HG02973 (cell line): ENCODE measurements around the gene TRIP6.
"Not testable (repeated sequence)": the region's sequence is repeated elsewhere in the genome, so short reads cannot be mapped to it uniquely, and the experiment has no call there.

ENCODE experiments used
- ATAC-seq: cut with Tn5 transposase; IDR thresholded peaks from one replicate; pipeline ENCODE4 v1.9.1; 2021; ENCODE audit warnings: moderate library complexity; ENCODE audit not compliant: unreplicated experiment

TRIP6 gene

DNA sequence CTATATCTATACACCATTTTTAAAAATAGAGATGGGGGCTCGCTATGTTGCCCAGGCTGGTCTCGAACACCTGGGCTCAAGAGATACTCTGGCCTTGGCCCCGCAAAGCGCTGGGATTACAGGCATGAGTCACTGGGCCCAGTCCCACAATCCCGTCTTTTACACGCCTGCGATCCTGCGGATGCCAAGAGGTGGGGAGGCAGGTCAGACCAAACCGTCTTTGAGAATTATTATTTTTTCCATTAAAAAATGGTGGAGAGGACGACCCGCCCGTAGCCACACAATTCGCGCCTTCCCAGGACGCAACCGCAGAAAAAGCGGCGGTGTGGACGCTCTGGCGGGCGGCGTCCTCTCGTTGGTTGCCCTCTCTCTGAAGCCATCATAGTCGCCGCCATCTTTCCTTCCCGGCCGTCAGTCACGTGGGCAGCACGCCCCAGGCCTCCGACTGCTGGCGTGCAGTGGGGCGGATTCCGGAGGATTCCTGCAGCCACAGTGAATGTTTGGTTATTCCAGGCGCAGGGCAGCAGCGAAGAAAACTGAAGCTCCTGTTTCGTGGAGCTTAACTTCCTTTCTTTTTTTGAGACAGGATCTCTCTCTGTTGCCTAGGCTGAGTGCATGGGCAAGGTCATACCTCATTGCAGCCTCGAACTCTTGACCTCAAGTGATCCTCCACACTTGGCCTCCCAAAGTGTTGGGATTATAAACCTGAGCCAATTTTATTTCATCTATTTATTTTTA, 29.9 kb upstream of the TRIP6 start:
- ATAC-seq: no peak

DNA sequence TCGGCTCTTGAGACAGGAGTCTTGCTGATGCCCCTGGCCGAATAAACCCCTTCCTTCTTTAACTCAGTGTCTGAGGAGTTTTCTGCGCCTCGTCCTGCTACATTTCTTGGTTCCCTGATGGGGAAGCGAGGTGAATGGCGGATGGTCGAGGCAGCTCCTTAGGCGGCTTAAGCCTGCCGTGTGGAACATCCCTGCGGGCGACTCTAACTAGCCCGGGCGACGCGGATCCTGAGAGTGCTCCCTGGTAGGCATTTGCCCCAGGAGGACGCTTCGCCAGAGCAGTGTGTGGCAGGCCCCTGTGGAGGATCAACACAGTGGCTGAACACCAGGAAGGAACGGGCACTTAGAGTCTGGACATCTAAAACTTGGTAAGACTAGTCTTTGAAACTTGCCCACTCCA, 27.8 kb upstream of the TRIP6 start:
- no peak for ATAC-seq

DNA sequence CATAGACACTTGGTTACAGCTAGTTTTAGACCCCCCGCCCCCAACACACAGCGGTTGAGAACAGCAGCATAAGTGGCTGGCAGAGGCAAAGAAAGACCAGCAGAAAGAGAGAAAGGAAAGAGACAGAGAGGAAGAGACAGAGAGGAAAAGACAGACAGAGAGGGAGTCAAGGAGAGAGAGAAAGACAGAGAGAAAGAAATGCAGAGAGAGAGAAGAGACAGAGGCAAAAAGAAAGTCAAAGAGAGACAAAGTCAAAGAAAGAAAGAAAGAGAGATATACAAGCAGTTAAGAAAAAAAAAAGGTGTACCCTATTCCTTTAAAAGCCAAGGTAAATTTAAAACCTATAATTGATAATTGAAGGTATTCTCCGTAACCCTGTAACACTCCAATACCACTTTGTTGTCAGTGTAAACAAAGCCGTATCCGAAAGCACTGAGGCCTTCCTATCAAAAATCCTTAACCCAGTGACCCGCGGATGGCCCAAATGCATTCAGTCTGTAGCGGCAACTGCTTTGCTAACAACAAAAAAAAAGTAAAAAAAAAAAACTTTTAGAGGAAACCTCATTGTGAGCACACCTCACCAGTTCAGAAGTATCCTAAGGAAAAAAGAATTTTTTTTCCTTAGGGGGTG, 26.6 kb upstream of the TRIP6 start:
- ATAC-seq: no peak

DNA sequence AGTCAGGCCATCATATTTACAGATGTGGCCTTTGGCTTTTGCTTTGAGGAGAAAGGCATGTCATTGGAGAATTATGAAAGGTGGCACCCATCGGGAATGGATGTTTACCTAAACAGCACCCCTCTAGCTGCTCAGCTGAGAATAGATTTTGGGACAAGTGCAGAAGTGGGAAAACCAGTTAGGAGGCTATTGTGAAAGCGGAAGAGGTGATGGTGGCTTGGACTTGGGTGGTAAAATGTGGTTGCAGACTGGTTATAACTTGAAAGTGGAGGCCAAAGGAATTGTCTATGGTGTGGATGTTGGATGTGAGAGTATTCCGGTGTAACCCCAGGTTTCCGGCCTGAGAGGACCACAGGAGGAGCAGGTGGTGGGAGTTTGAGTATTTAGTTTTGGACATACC, 19.8 kb upstream of the TRIP6 start:
- ATAC-seq: no peak

DNA sequence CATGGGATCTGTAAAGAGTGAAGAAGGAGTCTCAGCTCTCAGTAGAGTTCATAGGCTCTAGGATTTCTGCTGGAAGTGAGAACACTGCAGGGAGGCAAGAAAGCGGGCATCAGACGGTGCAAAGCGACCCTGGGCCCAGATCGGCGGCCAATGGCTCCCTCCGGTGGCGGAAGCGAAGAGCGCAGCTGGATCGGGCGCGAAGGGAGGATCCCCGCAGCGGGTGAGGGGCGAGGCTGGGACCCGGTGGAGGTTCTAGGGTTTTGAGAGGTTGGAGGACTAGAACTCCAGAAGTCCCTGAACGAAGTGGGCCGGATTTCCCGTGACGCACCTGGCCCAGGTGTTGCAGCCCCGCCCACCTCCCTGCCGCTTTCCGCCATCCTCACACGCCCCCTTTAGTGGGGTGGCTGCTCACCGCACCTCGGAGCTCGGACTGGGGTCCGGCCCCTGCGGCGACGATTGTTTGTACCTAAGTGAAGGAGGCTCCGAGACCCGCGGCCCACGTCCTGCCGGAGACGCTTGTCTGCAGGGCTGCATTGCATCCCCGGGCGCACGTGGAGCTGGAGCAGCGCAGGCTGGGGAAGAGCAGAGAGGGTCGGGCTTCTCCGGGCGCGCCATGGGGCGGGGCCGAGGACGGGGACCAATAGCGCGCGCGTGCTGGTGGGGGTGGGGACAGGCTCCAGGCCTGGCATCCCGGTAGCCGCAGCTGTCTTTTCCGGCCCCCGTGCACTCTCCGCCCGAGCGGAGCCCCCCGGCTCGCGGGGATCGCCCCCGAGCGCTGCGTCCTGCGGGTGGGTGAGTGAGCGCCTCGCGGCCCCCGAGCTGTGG, 14.9 kb upstream of the TRIP6 start, which contains the start of gene SLC12A9:
TSS of gene SLC12A9 (plus strand) at position 666 of the 825 bp plus-strand sequence. CDS start 1,485 bp downstream, outside the sequence.
- ATAC-seq: peak; percentile 84

DNA sequence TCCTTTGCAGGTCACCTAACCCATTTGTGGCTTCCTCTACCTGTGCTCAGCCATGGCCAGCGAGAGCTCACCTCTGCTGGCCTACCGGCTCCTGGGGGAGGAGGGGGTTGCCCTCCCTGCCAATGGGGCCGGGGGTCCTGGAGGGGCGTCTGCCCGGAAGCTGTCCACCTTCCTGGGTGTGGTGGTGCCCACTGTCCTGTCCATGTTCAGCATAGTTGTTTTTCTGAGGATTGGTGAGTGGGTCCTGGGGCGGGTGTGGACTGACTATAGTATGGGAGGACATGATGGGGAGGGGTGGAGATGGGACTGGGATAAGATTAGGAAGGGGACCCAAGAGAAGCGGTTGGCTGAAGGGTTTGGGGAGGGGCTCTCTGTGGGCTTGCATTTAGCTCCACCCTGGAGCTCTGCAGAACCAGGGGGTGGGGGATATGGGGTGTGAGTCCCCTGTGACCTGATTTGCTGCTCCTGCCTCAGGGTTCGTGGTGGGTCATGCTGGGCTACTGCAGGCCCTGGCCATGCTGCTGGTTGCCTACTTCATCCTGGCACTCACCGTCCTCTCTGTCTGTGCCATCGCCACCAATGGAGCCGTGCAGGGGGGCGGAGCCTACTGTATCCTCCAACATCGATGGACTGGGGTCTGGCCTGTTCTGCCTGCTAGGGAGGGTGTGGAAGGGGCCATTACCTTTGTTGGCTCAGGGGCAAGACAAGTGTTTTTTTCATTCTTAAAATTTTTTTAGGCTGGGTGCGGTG, 12.9 kb upstream of the TRIP6 start:
- no peak for ATAC-seq

DNA sequence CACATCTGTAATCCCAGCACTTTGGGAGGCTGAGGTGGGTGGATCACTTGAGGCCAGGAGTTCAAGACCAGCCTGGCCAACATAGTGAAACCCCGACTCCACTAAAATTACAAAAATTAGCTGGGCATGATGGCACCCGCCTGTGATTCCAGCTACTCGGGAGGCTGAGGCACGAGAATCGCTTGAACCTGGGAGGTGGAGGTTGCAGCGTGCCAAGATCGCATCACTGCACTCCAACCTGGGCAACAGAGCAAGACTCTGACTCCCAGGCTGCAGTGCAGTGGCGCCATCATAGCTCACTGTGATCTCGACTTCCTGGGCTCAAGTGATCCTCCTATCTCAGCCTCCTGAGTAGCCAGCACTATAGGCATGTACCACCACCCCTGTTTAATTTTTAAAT, 12.3 kb upstream of the TRIP6 start:
- ATAC-seq: not testable (repeated sequence)

DNA sequence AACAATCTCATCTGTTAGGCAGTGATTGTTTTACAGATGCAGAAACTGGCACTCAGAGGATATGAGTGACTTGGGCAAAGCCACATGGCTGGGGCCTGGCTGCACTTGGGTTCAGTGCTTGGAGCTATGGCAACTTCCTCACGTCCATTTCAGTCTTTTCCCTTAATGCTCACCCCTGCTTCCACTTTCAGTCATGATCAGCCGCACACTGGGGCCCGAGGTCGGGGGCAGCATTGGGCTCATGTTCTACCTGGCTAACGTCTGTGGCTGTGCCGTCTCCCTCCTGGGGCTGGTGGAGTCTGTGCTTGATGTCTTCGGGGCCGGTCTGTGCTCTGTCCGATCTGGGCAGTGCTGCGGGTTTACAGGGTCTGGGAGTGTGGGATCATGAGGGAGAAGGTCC, 11.7 kb upstream of the TRIP6 start:
- no peak for ATAC-seq

DNA sequence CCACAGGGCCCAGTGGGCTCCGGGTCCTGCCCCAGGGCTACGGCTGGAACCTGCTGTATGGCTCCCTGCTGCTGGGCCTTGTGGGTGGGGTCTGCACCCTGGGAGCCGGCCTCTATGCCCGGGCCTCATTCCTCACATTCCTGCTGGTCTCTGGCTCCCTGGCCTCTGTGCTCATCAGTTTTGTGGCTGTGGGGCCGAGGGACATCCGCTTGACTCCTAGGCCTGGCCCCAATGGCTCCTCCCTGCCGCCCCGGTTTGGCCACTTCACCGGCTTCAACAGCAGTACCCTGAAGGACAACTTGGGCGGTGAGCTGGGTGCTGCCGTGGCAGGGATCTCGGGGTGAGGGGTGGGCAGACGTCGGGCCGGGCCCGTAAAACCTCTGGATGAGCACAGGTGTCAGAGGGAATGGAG, 10.3 kb upstream of the TRIP6 start:
- no peak for ATAC-seq

DNA sequence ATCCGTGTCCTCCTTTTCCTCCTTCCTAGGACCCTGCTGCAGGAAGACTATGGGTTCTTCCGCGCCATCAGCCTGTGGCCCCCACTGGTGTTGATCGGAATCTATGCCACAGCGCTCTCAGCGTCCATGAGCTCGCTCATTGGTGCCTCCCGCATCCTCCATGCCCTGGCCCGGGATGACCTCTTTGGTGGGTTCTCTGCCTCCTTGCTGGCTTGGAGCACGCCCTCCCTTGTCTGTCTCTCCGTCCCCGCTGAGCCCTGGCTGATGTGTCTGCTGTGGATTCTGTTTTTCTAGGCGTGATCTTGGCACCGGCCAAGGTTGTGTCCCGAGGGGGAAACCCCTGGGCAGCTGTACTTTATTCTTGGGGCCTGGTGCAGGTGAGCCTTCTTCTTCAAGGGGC, 7.3 kb upstream of the TRIP6 start:
- no peak for ATAC-seq

DNA sequence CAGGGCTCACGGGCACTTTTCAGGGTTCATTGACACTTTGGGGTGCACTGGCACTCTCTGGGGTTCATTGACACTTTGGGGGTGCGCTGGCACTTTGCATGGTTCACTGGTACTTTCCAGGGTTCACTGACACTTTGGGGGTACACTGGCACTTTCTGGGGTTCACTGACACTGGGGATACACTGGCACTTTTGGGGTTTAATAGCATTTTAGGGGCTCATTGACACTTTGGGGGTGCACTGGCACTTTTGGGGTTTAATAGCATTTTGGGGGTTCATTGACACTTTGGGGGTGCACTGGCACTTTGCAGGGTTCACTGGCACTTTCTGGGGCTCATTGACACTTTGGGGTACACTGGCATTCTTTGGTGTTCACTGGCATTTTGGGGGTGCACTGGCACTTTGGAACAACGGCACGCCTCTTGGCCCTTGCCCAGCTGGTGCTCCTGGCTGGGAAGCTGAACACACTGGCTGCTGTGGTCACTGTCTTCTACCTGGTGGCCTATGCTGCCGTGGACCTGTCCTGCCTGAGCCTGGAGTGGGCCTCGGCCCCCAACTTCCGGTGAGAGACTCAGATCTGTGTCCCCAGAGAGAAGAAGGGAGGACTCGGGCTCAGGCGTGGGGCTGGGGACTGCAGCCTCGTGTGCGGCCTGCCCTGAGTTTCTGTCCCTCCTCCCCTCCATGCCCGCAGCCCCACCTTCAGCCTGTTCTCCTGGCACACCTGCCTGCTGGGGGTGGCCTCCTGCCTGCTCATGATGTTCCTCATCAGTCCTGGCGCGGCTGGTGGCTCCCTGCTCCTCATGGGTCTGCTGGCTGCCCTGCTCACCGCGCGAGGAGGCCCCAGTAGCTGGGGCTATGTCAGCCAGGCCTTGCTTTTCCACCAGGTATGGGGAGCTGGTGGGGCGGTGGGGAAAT, 6.2 kb upstream of the TRIP6 start:
- no peak for ATAC-seq

DNA sequence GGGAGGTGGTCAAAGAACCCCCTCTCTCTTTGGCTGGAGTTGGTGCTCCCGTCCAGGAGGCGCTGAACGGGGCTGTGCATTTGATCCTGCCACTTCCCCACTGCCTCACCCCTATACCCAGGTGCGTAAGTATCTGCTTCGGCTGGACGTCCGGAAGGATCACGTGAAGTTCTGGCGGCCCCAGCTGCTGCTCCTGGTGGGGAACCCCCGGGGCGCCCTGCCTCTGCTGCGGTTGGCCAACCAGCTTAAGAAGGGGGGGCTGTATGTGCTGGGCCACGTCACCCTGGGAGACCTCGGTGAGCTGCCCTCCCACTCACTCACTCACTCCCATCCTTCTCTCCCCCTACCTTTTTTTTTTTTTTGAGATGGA, 5.6 kb upstream of the TRIP6 start:
- no peak for ATAC-seq

DNA sequence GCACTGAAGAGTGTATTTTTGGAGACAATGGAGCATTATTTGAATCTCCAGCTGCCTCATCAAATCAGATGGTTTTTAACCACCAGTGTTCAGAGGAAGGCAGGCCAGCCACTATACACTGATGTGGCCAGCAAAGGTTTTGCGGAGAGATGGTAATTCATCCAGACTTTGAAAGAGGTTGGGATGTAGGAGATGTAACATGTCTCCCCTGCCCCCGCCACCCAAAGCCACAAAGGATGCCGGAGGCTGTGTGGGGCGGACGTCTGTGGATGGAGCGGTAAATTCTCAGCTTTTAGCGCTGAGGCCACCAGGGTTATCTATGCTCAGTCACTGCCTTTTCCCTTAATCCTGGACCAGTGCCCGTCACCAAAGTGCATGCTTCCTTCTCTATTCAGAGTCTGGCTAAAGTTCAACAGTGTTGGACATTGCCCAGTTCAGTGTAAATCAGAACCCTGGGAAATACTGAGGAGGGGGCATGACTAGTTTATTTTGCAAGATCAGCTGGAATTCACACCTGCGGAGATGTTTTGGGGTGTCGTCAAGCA, 3.7 kb upstream of the TRIP6 start:
- ATAC-seq: no peak

DNA sequence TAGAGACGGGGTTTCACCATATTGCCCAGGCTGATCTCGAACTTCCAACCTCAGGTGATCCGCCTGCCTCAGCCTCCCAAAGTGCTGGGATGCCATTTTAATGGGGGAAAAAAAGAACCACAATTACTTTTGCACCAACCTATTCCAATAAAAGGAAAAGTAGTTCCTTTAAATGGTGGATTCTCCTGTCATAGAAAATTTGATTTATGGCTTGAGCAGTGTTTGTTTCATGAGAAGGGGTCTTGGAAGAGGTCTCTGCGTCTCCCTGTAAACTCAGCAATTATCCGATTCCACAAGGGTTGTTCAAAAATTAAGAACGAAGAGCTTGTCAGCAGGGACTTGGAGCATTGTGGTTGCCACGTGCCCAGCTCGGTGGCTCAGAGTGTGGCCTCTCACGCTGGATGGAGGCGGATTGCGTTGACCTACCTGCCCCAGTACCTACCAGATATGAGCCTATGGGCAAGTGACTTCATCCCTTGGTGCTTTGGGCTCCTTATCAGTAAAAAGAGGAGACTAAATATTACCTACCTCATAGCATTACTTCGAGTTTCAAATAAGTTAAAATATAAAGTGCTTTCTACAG, 2.8 kb upstream of the TRIP6 start:
- ATAC-seq: no peak

DNA sequence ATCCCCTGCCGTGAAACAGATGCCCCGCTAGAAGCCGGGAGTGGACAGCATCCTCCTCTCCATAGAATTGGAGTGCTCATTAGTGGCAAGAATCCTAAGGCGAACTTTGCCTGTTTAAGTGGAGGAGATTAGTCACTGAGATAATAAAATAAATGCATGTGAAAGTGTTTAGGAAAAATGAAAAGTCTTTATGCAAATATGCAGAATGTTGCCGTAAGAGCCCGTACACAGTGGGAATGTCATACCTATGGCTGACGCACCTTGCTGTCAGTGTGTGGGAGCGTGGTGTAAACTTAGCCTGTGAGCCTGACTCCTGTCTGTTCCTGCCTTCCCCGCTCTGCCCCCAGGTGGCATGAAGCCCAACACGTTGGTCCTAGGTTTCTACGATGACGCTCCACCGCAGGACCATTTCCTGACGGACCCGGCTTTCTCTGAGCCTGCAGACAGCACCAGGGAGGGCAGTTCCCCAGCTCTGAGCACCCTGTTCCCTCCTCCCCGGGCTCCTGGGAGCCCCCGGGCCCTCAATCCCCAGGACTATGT, 1.7 kb upstream of the TRIP6 start:
- ATAC-seq: no peak

DNA sequence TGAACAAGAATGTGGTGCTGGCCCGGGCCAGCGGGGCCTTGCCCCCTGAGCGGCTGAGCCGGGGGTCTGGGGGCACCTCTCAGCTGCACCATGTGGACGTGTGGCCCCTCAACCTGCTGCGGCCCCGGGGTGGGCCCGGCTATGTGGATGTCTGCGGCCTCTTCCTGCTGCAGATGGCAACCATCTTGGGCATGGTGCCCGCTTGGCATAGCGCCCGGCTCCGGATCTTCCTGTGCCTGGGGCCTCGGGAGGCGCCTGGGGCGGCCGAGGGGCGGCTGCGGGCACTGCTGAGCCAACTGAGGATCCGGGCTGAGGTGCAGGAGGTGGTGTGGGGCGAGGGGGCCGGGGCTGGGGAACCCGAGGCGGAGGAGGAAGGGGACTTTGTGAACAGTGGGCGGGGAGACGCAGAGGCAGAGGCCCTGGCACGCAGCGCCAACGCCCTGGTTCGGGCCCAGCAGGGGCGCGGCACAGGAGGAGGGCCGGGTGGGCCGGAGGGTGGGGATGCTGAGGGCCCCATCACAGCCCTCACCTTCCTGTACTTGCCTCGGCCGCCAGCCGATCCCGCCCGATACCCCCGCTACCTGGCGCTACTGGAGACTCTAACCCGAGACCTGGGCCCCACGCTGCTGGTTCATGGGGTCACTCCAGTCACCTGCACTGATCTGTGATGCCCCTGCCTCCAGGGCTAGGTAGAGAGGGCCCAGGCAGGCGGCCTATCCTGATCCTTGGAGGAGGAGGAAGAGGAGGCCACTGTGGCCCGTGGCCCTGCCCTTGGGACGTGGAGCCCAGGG, 1.1 kb upstream of the TRIP6 start:
- no peak for ATAC-seq

DNA sequence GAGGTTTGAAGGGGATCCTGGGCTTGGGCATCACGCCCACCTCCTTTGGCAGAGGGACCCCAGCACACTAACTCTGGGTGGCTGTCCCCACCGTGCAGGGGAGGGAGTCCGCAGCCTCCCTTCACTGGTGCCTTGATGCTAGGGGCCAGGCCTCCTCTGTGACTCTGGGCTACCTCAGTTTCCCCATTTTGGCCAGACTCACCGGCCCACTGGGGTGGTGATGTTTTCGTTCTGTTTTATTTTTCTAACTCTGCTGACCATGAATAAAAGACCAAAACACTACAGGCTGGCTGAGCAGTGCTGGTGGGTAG, 503 bp upstream of the TRIP6 start:
- no peak for ATAC-seq

DNA sequence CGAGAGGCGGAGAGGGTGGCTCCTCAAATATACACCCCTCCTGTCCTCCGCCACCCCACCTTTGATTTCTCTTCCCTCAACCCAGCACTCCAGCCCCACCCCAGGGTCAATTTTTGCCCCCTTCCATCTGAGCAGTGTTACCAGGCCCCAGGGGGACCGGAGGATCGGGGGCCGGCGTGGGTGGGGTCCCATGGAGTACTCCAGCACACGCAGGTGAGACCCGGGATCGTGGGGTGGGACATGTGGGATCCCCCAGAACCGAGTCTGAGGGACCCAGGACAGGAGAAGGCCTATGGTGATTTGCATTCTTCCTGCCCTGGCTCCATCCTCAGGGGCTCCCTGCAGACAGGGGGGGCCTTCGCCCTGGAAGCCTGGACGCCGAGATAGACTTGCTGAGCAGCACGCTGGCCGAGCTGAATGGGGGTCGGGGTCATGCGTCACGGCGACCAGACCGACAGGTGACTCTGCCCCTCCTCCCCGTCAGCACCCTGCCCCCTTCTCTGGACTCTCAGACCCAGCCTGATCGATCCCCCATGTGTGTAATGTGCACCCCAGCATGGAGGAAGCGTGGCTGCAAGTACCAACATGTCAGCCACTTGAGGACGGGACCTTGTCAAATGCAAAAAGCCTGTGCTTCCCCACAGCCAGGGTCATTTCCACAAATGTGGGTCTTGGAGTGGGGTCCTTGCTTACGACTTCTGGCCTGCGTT, 744 bp downstream of the TRIP6 start:
- no peak for ATAC-seq
